Upper lobe of left lung (tissue), 4 donors: ENCODE results near the gene SLC9A9.

Source experiments
- CTCF ChIP-seq, 6 experiments: fragments of 450-650 bp in 4 of 6; fragments of 200-600 bp in 2 of 6; sonication (generic) in 2 of 6; IDR thresholded peaks; one replicate each; pipeline ENCODE4 v1.5.1; 2016 to 2019; ENCODE audit warnings: antibody characterized with exemption in 6 of 6
- EP300 ChIP-seq, 4 donors: sonication (generic); formaldehyde crosslinking; IDR thresholded peaks; one replicate each; pipeline ENCODE4 v1.5.1; 2017; ENCODE audit warnings: antibody characterized with exemption in 4 of 4, control low read depth in 2 of 4
- POLR2A ChIP-seq, 4 donors: fragments of 450-650 bp; IDR thresholded peaks; one replicate each; pipeline ENCODE4 v1.5.1; 2016 to 2017; ENCODE audit warnings: antibody characterized with exemption in 4 of 4, mild to moderate bottlenecking in 2 of 4
- POLR2AphosphoS5 ChIP-seq, 2 donors: sonication (generic); formaldehyde crosslinking; IDR thresholded peaks; one replicate each; pipeline ENCODE4 v1.5.1; 2017; ENCODE audit warnings: antibody characterized with exemption in 2 of 2

GRCh38 chr3:143822798-143823197 is 25.5 kb downstream of the SLC9A9 start:
- no peak for TF ChIP-seq CTCF (IDR thresholded peaks at IDR 0.05)
- TF ChIP-seq EP300 (IDR thresholded peaks at IDR 0.05) = no peak
- no peak for TF ChIP-seq POLR2AphosphoS5 (IDR thresholded peaks at IDR 0.05)
- TF ChIP-seq POLR2A (IDR thresholded peaks at IDR 0.05) = no peak
